CD4-positive, CD25-positive, alpha-beta regulatory T cell (primary cell): ENCODE measurements around the gene CANT1. TPM values are rescaled to one million over a fixed set of nuclear protein-coding genes. Genes with fewer than 3 reads are reported as not detected.
A peak's percentile ranks its signal among the peaks of the same experiment; 100 is the strongest.

ENCODE experiments used
- ATAC-seq, 2 donors: fragments of 150-1000 bp; cut with Tn5 transposase; one replicate each; pipeline ENCODE4 v1.10.0; 2021; ENCODE audit warnings: low read depth in 2 of 2, moderate number of reproducible peaks in 2 of 2, moderate library complexity in 1 of 2
- DNase-seq, 3 donors: peaks; one replicate each; pipeline versions ENCODE4 v3.0.0 to v3.0.0-alpha.2; 2012 to 2022; ENCODE audit warnings: mixed read lengths in 1 of 3
- H3K27ac ChIP-seq: one replicate; pipeline ENCODE4 v1.7.0; 2013; ENCODE audit warnings: mild to moderate bottlenecking, low read length; ENCODE audit not compliant: insufficient read depth, poor library complexity, severe bottlenecking
- H3K27me3 ChIP-seq: one replicate; pipeline ENCODE4 v1.7.0; 2013; ENCODE audit warnings: low read length; ENCODE audit not compliant: control insufficient read depth, insufficient read depth
- H3K36me3 ChIP-seq: one replicate; pipeline ENCODE4 v1.7.0; 2013; ENCODE audit warnings: mild to moderate bottlenecking, low read length, moderate library complexity; ENCODE audit not compliant: control insufficient read depth, insufficient read depth
- H3K4me1 ChIP-seq: 2 replicates; pipeline ENCODE4 v1.7.0; 2013; ENCODE audit warnings: mild to moderate bottlenecking, low read length; ENCODE audit not compliant: insufficient read depth, control insufficient read depth, poor library complexity, severe bottlenecking
- H3K4me3 ChIP-seq: one replicate; pipeline ENCODE4 v1.7.0; 2013; ENCODE audit warnings: low read depth, mild to moderate bottlenecking, low read length, moderate library complexity
- H3K9me3 ChIP-seq, 2 experiments: 1 replicate in 1 of 2; 2 replicates in 1 of 2; pipeline ENCODE4 v1.7.0; 2013; ENCODE audit warnings: low read length in 2 of 2, mild to moderate bottlenecking in 1 of 2, moderate library complexity in 1 of 2; ENCODE audit not compliant: control insufficient read depth in 2 of 2
- H3K27ac Mint-ChIP-seq, 3 donors: one replicate each; pipeline ENCODE4 v1.8.0; 2020 to 2022; ENCODE audit warnings: mild to moderate bottlenecking in 3 of 3, mixed read lengths in 3 of 3, moderate library complexity in 2 of 3
- H3K27me3 Mint-ChIP-seq: one replicate; pipeline ENCODE4 v1.8.0; 2022; ENCODE audit warnings: mild to moderate bottlenecking, mixed read lengths
- H3K36me3 Mint-ChIP-seq: one replicate; pipeline ENCODE4 v1.8.0; 2020; ENCODE audit warnings: mixed read lengths
- H3K4me1 Mint-ChIP-seq, 4 donors: one replicate each; pipeline ENCODE4 v1.8.0; 2020 to 2022; ENCODE audit warnings: mixed read lengths in 4 of 4, mild to moderate bottlenecking in 1 of 4
- H3K4me3 Mint-ChIP-seq, 4 donors: one replicate each; pipeline ENCODE4 v1.8.0; 2020 to 2022; ENCODE audit warnings: mild to moderate bottlenecking in 4 of 4, mixed read lengths in 4 of 4, moderate library complexity in 3 of 4
- H3K9me3 Mint-ChIP-seq, 7 donors: one replicate each; pipeline ENCODE4 v1.8.0; 2020 to 2022; ENCODE audit warnings: mixed read lengths in 7 of 7, mild to moderate bottlenecking in 3 of 7, moderate library complexity in 2 of 7
- polyA plus RNA-seq, 4 donors: library from polyadenylated mRNA; unstranded; fragments of 300-500 nt; fragmentation: Illumina TruSeq; gene quantifications; one replicate each; pipeline ENCODE4 v1.2.3, GENCODE V29; 2021
- total RNA-seq: library from RNA; stranded (reverse); gene quantifications from one replicate; pipeline ENCODE4 v1.2.3, GENCODE V29; 2022

Gene CANT1
- total and polyA plus RNA-seq, 5 donors from 2014 or later = 8.5 to 49.6 (median 9.9) TPM

DNA sequence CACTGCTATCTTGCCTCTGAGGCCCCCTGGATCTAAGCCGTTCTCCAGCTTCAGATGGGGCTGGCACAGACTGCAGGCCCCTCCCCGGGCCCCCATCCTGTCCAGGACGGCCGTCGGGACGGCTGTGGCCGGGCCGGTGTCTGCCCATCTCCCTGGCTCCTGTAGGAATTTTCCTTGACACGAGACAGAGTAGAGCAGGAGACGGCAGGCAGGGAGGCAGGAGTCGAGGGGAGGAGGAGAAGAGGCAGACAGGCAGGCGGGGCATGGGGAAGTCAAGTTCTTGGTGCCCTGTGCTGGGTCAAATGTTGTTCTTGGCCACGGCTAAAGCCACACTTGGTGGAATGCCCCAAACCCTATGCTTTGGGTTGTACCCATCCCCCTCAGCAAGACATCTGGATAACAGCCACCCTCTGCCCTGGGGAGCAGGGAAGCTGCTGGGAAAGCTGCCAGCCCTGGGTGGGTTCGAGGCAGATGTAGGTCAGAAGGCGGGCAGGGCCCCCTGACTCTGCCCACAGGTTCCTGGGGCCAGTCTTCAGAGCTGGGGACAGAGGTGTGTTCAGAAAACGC, 18.4 kb upstream of the CANT1 start:
- Histone ChIP-seq H3K4me1 (peaks cover 12% of the 10 kb centered on the region), H3K4me3 (no peak overlapping the region), H3K9me3 (no peaks in the 10 kb centered on the region), H3K36me3 (no peaks in the 10 kb centered on the region), H3K27ac (no peak overlapping the region), H3K27me3 (peaks cover 2% of the 10 kb centered on the region)
- Mint-ChIP-seq H3K27me3 (peaks cover 50% of the 10 kb centered on the region), H3K4me1 (peaks cover 0 to 14% (median 7%) of the 10 kb centered on the region in 4 donors), H3K4me3 (no peak overlapping the region), H3K36me3 (no peaks in the 10 kb centered on the region), H3K27ac (no peak overlapping the region), H3K9me3 (peaks cover 0 to 2% (median 0%) of the 10 kb centered on the region in 7 donors)
- DNase-seq (no peak), ATAC-seq (no peak)

- H3K27me3 Mint-ChIP-seq = peaks cover 54% of the 10 kb centered on the region
- Histone ChIP-seq H3K36me3 (no peaks in the 10 kb centered on the region), H3K9me3 (no peaks in the 10 kb centered on the region), H3K4me1 (peaks cover 12% of the 10 kb centered on the region), H3K27me3 (peaks cover 2% of the 10 kb centered on the region), H3K4me3 (no peak overlapping the region), H3K27ac (no peak overlapping the region)
- H3K27ac Mint-ChIP-seq = no peak overlapping the region
- H3K36me3 Mint-ChIP-seq = no peaks in the 10 kb centered on the region
- peaks cover 0 to 2% (median 0%) of the 10 kb centered on the region in 7 donors for H3K9me3 Mint-ChIP-seq
- DNase-seq = no peak
- H3K4me3 Mint-ChIP-seq = peak overlapping the region in 1 of 4 donors; percentile 41
- ATAC-seq = no peak
- H3K4me1 Mint-ChIP-seq = peaks cover 0 to 14% (median 7%) of the 10 kb centered on the region in 4 donors
Measured at GRCh38 chr17:79027274-79027924, 17.8 kb upstream of the CANT1 start.

DNA sequence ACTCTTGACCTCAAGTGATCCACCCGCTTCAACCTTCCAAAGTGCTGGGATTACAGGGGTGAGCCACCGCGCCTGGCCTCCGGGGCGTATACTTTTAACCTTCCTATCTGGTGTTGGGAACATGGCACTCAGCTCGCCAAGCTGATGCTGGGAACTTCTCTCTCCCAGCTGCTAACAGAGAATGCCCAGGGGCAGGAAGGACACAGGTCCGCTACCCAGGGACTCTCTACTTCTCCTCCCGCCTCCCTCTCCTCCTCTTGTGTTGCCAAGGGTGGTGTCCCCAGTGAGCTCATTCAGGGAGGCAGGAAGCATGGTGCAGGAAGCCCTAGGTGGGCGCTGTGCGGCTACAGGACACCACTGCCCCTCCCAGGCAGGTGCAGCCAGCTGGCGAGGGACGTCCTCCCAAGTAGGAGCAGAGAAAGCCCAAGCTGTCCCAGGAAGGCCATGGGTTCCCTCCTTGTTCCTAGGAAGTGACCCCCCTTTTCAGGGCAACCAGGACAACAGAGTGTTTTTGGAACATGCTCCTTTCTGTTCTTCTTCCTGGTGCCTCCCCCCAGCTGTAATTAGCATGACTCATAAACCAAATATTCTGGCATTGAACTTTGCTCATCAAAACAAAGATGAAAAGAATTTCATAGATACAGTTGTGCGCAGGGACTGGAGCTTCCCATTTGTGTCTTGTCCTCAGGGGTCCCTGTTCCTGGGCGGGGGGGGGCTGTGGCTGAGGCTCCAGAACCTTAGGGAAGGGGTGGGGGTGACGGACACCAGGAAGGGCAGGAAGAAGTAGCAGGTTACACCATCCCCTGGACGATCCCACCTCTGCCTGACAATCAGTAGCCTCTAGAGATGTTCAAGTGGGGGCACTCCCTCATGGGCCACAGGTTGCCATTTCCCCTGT, 17.1 kb upstream of the CANT1 start:
- peaks cover 2% of the 10 kb centered on the region for H3K27me3 ChIP-seq
- H3K4me3 ChIP-seq = no peak overlapping the region
- H3K4me1 ChIP-seq = peaks cover 12% of the 10 kb centered on the region
- peaks cover 0 to 14% (median 7%) of the 10 kb centered on the region in 4 donors for H3K4me1 Mint-ChIP-seq
- no peaks in the 10 kb centered on the region for H3K36me3 ChIP-seq
- H3K9me3 ChIP-seq = no peaks in the 10 kb centered on the region
- no peak for DNase-seq
- H3K36me3 Mint-ChIP-seq = no peaks in the 10 kb centered on the region
- H3K9me3 Mint-ChIP-seq = peaks cover 0 to 2% (median 0%) of the 10 kb centered on the region in 7 donors
- no peak overlapping the region for H3K27ac Mint-ChIP-seq
- H3K27ac ChIP-seq = no peak overlapping the region
- peaks cover 59% of the 10 kb centered on the region for H3K27me3 Mint-ChIP-seq
- no peak for ATAC-seq
- H3K4me3 Mint-ChIP-seq = peak overlapping the region in 2 of 4 donors; percentile 7 to 41

DNA sequence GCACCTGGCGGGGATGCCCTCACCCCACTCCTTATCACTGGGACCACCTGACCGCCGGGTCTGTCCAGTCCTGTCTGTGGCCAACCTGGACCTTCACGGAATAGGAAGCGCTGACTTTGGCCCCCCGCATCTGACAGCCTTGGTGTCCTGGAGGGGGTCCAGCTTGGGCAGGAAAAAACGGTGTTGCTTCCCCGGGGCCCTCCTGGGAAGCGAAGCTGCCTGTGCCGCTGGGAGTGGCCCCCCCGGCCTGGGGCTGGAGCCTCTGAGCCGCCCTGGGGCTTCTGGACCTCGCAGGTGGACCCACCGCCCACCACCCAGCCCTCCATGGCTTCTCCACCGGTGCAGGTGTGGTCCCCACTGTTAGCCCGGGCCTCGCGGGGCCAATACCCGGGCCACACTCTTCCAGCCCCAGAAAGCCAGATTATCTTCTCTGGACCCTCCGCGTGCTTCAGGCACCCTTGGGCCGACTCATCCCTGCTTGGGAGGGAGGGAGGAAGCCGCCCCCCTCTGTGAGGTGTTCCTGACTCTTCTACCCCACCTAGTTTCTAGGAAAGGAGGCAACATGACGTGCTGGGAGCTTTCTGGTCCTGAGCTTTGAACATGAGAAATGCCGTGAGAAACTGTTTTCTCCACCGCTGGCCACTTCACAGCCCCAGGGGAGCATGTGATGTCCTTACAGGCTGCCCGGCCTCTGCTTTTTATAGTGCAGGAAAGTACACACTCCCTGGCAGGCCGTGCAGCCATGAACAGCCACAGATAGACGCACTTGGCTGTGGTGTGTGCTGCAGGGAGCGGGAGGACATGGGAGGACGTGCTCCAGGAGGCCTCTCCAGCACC, 15.6 kb upstream of the CANT1 start:
- ATAC-seq = no peak
- Histone ChIP-seq H3K36me3 (no peaks in the 10 kb centered on the region), H3K27me3 (peaks cover 6% of the 10 kb centered on the region), H3K9me3 (no peaks in the 10 kb centered on the region), H3K4me1 (peaks cover 12% of the 10 kb centered on the region), H3K4me3 (no peak overlapping the region), H3K27ac (no peak overlapping the region)
- DNase-seq = no peak
- Mint-ChIP-seq H3K27me3 (peaks cover 70% of the 10 kb centered on the region), H3K27ac (peak overlapping the region in 1 of 3 donors; percentile 46), H3K4me1 (peaks cover 0 to 14% (median 7%) of the 10 kb centered on the region in 4 donors), H3K4me3 (peak overlapping the region; percentile 54 to 89 (median 82)), H3K36me3 (no peaks in the 10 kb centered on the region), H3K9me3 (peaks cover 0 to 2% (median 0%) of the 10 kb centered on the region in 7 donors)

- Mint-ChIP-seq H3K4me3 (peak within 1 kb of the TSS; percentile 82 to 89 (median 88)), H3K27ac (peak within 1 kb of the TSS in 1 of 3 donors; percentile 46), H3K4me1 (peaks cover 0 to 14% (median 7%) of the 10 kb centered on the region in 4 donors), H3K36me3 (no peaks in the 10 kb centered on the region), H3K27me3 (peaks cover 73% of the 10 kb centered on the region), H3K9me3 (peaks cover 0 to 2% (median 0%) of the 10 kb centered on the region in 7 donors)
- DNase-seq = peak in 1 of 3 donors; percentile 23
- H3K27me3 ChIP-seq = peaks cover 3% of the 10 kb centered on the region
- ATAC-seq = peak; percentile 45 to 61
- H3K27ac ChIP-seq = no peak within 1 kb of the TSS
- peaks cover 12% of the 10 kb centered on the region for H3K4me1 ChIP-seq
- no peak within 1 kb of the TSS for H3K4me3 ChIP-seq
- no peaks in the 10 kb centered on the region for H3K9me3 ChIP-seq
- no peaks in the 10 kb centered on the region for H3K36me3 ChIP-seq
Measured at GRCh38 chr17:79023886-79024771, 14.6 kb upstream of the CANT1 start, which contains the start of gene C1QTNF1. Gene C1QTNF1, plus strand, starts transcription at chr17:79024169. Its CDS starts 19,800 bp downstream, at chr17:79043969.

DNA sequence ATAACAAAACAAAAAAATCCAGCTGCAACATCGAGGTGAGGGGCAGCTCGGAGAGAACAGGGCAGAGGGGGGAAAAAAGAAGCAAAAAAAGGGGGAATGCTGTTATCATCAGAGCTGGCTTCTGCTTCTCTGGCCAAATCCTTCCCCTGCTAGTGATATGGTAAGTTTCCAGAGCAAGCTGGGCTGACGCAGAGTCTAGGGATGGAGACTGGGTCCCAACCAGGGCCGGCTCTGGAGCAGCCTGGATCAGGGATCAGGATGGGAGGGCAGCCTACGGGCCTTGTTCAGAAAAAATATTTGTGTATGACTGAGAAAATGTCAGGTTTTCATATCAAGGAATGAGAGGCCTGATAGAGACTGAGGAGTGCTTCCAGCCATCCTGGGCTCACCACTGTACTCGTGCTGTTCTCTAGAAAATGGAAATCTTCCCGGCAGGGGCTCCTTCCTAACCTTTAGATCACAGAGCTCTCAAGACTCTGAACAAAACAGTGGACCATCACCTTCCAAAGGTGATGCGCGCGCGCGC, 13.7 kb upstream of the CANT1 start:
- no peak overlapping the region for H3K27ac Mint-ChIP-seq
- H3K27me3 ChIP-seq = peaks cover 3% of the 10 kb centered on the region
- H3K27ac ChIP-seq = no peak overlapping the region
- DNase-seq (no peak), ATAC-seq (no peak)
- H3K4me1 Mint-ChIP-seq = peaks cover 0 to 14% (median 7%) of the 10 kb centered on the region in 4 donors
- no peaks in the 10 kb centered on the region for H3K36me3 ChIP-seq
- no peak overlapping the region for H3K4me3 ChIP-seq
- peaks cover 12% of the 10 kb centered on the region for H3K4me1 ChIP-seq
- no peaks in the 10 kb centered on the region for H3K9me3 ChIP-seq
- H3K36me3 Mint-ChIP-seq = no peaks in the 10 kb centered on the region
- H3K27me3 Mint-ChIP-seq = peaks cover 74% of the 10 kb centered on the region
- peaks cover 0 to 2% (median 0%) of the 10 kb centered on the region in 7 donors for H3K9me3 Mint-ChIP-seq
- H3K4me3 Mint-ChIP-seq = peak overlapping the region in 2 of 4 donors; percentile 69 to 89
